Measurements from ENCODE around the gene EXOC3.

GRCh38 chr5:472656-473550 lies 29.9 kb downstream of the EXOC3 start:
- no peak for TF ChIP-seq CTCF (conservative IDR thresholded peaks at IDR 0.05; ENCODE audit: low read length)
- no peak for TF ChIP-seq EZH2phosphoT487 (IDR thresholded peaks at IDR 0.05; ENCODE audit: borderline replicate concordance, low read depth, low read length)

All from OCI-LY7 (cell line).